SK-N-MC (cell line): Measurements from ENCODE around the gene SETD2.

ENCODE experiments used
- EZH2 ChIP-seq: fragments of 200-600 bp; sonication (generic); IDR thresholded peaks from one replicate; pipeline ENCODE4 v1.6.1; 2017; ENCODE audit warnings: antibody characterized with exemption
- FOXP2 ChIP-seq: optimal IDR thresholded peaks from 2 replicates; pipeline ENCODE3; 2011; ENCODE audit warnings: mild to moderate bottlenecking, moderate library complexity; ENCODE audit not compliant: insufficient read depth; ENCODE audit errors: extremely low read length, control extremely low read depth
- POLR2AphosphoS5 ChIP-seq: IDR thresholded peaks from 2 replicates; pipeline ENCODE4 v1.6.1; 2012; ENCODE audit warnings: mild to moderate bottlenecking, low read depth, low read length, borderline replicate concordance

DNA sequence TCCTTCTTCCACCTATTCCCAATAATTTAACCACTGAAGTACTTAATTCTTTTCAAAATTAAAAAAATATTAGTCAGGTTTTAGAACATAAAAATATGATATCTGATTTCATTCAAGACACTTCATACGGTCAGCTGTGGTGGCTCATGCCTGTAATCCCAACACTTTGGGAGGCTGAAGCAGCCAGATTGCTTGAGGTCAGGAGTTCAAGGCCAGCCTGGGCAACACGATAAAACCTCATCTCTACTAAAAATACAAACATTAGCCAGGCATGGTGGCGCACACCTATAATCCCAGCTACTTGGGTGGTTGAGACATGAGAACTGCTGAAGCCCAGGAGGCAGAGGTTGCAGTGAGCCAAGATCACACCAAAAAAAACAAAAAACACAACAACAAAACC lies 127.8 kb downstream of the SETD2 start:
- TF ChIP-seq POLR2AphosphoS5 = no peak
- no peak for TF ChIP-seq EZH2
- TF ChIP-seq FOXP2 = no peak
